ENCODE measurements around the gene TRIM61. TPM values are rescaled to one million over a fixed set of nuclear protein-coding genes. Genes with fewer than 3 reads are reported as not detected.

The TRIM61 gene
- total RNA-seq, 1 donor from 2014 or later = not detected

DNA sequence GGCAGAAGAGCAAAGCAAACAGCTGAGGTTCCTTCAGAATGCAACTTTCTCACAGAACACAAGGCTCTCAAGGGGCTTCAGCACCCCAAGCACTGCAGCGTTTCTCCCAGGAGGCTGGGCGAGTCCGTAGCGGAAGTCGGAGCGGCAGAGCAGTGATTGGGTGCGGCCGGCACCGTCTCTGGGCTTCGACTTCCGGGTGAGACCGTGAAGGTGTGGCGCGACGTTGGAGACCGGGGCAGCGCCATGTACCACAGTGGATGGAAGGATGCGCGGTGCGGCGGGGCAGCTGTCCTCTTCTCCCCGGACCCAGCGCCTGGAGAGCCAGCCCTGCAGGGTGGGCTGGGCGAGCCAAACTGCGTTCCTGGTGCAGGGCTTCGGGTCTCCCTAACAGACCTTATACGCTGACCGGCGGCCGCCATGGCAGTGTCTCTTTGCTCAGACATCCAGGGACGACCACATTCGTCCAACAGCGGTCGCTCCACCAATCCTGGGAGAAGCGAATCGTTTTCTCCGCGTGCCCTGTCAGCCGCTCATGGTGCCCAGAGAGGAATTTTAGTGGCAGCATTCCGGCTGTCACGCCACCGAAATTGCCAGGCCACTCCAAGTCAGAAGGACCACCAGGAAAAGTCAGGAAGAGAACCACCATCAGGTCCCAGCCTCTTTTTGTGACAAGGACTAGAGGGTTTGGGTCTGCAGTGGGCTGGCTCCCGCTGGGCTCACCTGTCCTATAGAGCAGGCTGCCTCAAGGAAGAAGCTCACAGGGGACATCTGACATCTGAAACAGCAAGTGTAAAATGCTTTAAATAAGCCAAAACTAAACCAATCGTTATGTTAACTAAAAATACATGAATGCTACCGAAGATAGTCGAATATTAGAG is 20.5 kb downstream of the TRIM61 start:
- Mint-ChIP-seq H3K4me1 (peaks cover 14% of the 10 kb centered on the region), H3K27ac (peak overlapping the region; percentile 86), H3K27me3 (ENCODE audit: insufficient read depth, low read depth) (peaks cover 7% of the 10 kb centered on the region), H3K36me3 (no peaks in the 10 kb centered on the region), H3K4me3 (peak overlapping the region; percentile 97), H3K9me3 (no peaks in the 10 kb centered on the region)
- no peaks in the 10 kb centered on the region for H3F3A ChIP-seq (ENCODE audit: low read depth)
- H3K27me3 ChIP-seq = no peaks in the 10 kb centered on the region
- H4K20me1 ChIP-seq (ENCODE audit: low read depth) = no peaks in the 10 kb centered on the region
- H3K9ac ChIP-seq = no peak overlapping the region
- H3K27ac ChIP-seq = no peak overlapping the region
- H2AFZ ChIP-seq (replicated peaks) = peak overlapping the region; percentile 59
- H3K4me3 ChIP-seq = peak overlapping the region; percentile 57
- DNase-seq (ENCODE audit: low spot score) = peak; percentile 72
- peaks cover 13% of the 10 kb centered on the region for H3K4me1 ChIP-seq
- H3K36me3 ChIP-seq = no peaks in the 10 kb centered on the region
- H3K9me3 ChIP-seq (ENCODE audit: low read depth) = no peaks in the 10 kb centered on the region
- peak overlapping the region; percentile 81 for H3K4me2 ChIP-seq
- TF ChIP-seq EZH2 (IDR thresholded peaks at IDR 0.05) (no peak), EZH2phosphoT487 (IDR thresholded peaks at IDR 0.05) (no peak)
- TF ChIP-seq, protein P1, sequence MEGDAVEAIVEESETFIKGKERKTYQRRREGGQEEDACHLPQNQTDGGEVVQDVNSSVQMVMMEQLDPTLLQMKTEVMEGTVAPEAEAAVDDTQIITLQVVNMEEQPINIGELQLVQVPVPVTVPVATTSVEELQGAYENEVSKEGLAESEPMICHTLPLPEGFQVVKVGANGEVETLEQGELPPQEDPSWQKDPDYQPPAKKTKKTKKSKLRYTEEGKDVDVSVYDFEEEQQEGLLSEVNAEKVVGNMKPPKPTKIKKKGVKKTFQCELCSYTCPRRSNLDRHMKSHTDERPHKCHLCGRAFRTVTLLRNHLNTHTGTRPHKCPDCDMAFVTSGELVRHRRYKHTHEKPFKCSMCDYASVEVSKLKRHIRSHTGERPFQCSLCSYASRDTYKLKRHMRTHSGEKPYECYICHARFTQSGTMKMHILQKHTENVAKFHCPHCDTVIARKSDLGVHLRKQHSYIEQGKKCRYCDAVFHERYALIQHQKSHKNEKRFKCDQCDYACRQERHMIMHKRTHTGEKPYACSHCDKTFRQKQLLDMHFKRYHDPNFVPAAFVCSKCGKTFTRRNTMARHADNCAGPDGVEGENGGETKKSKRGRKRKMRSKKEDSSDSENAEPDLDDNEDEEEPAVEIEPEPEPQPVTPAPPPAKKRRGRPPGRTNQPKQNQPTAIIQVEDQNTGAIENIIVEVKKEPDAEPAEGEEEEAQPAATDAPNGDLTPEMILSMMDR (IDR thresholded peaks at IDR 0.05) = no peak
- H3K79me2 ChIP-seq (ENCODE audit: low read depth) = no peaks in the 10 kb centered on the region

DNA sequence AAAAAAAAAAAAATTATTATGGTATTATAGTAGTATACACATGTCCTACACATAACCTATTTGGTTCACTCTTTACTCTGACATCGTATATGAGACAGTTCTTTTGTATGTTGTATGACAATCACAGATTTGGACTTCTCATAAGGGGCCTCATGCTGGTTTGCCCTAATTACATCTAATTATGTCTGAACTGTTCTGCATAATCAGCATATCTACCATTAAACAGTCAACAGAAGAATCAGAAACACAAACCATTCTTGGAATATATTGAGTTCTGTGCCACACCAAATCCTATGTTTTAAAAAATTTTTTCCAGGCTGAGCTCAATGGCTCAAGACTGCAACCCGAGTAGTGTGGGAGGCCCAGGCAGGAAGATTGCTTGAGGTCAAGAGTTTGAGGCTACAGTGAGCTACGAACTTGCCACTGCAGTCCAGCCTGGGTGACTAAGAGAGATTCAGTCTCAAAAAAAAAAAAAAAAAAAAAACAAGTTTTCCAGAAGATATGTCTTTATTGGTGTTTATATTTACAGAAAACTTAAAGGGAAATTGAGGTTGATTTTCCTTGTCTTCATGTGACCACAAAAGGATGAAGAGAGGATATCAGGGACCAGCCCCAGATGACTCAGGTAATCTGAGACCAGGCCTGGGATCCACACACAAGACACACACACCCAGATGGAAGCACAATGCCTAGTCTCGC is 22.2 kb downstream of the TRIM61 start:
- H3K27me3 ChIP-seq = no peaks in the 10 kb centered on the region
- H2AFZ ChIP-seq (replicated peaks) = peak overlapping the region; percentile 31
- H3K4me1 ChIP-seq = peaks cover 14% of the 10 kb centered on the region
- peak overlapping the region; percentile 9 for H3K27ac Mint-ChIP-seq
- H3K4me3 ChIP-seq = no peak overlapping the region
- H3K4me2 ChIP-seq = no peak overlapping the region
- TF ChIP-seq, protein P1 (IDR thresholded peaks at IDR 0.05) = no peak
- TF ChIP-seq EZH2phosphoT487 (IDR thresholded peaks at IDR 0.05) (no peak), EZH2 (IDR thresholded peaks at IDR 0.05) (no peak)
- H3K36me3 ChIP-seq = no peaks in the 10 kb centered on the region
- no peak for DNase-seq (ENCODE audit: low spot score)
- no peaks in the 10 kb centered on the region for H3K9me3 ChIP-seq (ENCODE audit: low read depth)
- H3K9ac ChIP-seq = no peak overlapping the region
- peaks cover 7% of the 10 kb centered on the region for H3K27me3 Mint-ChIP-seq (ENCODE audit: insufficient read depth, low read depth)
- H3K4me3 Mint-ChIP-seq = peak overlapping the region; percentile 33
- H3K27ac ChIP-seq = no peak overlapping the region
- no peaks in the 10 kb centered on the region for H3K36me3 Mint-ChIP-seq
- no peaks in the 10 kb centered on the region for H3K9me3 Mint-ChIP-seq
- H4K20me1 ChIP-seq (ENCODE audit: low read depth) = no peaks in the 10 kb centered on the region
- H3K79me2 ChIP-seq (ENCODE audit: low read depth) = no peaks in the 10 kb centered on the region
- peaks cover 20% of the 10 kb centered on the region for H3K4me1 Mint-ChIP-seq
- H3F3A ChIP-seq (ENCODE audit: low read depth) = no peaks in the 10 kb centered on the region

DNA sequence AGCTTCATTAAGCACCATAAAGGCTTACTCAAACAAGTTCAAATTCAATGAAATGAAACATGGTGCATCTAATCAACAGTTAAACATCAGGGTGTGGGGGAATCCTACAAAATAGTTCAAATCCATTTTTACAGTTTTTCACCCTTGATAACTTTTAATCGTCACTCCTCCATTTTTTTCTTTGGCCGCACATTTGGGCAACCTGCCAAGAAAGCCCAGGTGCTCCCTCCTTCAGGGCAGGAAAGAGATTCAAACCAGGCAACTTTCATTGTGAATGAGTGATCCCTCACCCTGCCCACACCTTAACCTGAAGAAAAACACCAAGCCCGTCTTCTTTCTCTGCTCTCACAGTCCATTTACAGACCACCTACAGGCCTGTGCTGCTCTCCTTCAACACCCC is 24.9 kb downstream of the TRIM61 start:
- Histone ChIP-seq H3K36me3 (no peaks in the 10 kb centered on the region), H3K79me2 (ENCODE audit: low read depth) (no peaks in the 10 kb centered on the region), H3K9ac (no peak overlapping the region), H3K4me2 (no peak overlapping the region), H3K27me3 (no peaks in the 10 kb centered on the region), H2AFZ (replicated peaks) (no peak overlapping the region), H3F3A (ENCODE audit: low read depth) (no peaks in the 10 kb centered on the region), H3K27ac (no peak overlapping the region), H4K20me1 (ENCODE audit: low read depth) (no peaks in the 10 kb centered on the region), H3K4me1 (peaks cover 9% of the 10 kb centered on the region), H3K9me3 (ENCODE audit: low read depth) (no peaks in the 10 kb centered on the region), H3K4me3 (no peak overlapping the region)
- no peaks in the 10 kb centered on the region for H3K9me3 Mint-ChIP-seq
- H3K36me3 Mint-ChIP-seq = no peaks in the 10 kb centered on the region
- no peak overlapping the region for H3K4me3 Mint-ChIP-seq
- no peak for DNase-seq (ENCODE audit: low spot score)
- H3K27ac Mint-ChIP-seq = no peak overlapping the region
- TF ChIP-seq EZH2phosphoT487 (IDR thresholded peaks at IDR 0.05) (no peak), EZH2 (IDR thresholded peaks at IDR 0.05) (no peak)
- TF ChIP-seq, protein P1 (IDR thresholded peaks at IDR 0.05) = no peak
- H3K4me1 Mint-ChIP-seq = peaks cover 27% of the 10 kb centered on the region
- H3K27me3 Mint-ChIP-seq (ENCODE audit: insufficient read depth, low read depth) = peaks cover 4% of the 10 kb centered on the region
